GM12874 (cell line): ENCODE data around the gene CIRBP.

Experiments
- TF ChIP-seq, protein P1 (sequence below): IDR thresholded peaks from 2 replicates; pipeline ENCODE4 v1.5.1; 2011; ENCODE audit warnings: low read depth, mild to moderate bottlenecking, control low read depth, low read length, moderate library complexity; ENCODE audit not compliant: insufficient read depth

CIRBP gene

GRCh38 chr19:1322198-1322981, 53.3 kb downstream of the CIRBP start:
- TF ChIP-seq, protein P1, sequence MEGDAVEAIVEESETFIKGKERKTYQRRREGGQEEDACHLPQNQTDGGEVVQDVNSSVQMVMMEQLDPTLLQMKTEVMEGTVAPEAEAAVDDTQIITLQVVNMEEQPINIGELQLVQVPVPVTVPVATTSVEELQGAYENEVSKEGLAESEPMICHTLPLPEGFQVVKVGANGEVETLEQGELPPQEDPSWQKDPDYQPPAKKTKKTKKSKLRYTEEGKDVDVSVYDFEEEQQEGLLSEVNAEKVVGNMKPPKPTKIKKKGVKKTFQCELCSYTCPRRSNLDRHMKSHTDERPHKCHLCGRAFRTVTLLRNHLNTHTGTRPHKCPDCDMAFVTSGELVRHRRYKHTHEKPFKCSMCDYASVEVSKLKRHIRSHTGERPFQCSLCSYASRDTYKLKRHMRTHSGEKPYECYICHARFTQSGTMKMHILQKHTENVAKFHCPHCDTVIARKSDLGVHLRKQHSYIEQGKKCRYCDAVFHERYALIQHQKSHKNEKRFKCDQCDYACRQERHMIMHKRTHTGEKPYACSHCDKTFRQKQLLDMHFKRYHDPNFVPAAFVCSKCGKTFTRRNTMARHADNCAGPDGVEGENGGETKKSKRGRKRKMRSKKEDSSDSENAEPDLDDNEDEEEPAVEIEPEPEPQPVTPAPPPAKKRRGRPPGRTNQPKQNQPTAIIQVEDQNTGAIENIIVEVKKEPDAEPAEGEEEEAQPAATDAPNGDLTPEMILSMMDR, result no peak

DNA sequence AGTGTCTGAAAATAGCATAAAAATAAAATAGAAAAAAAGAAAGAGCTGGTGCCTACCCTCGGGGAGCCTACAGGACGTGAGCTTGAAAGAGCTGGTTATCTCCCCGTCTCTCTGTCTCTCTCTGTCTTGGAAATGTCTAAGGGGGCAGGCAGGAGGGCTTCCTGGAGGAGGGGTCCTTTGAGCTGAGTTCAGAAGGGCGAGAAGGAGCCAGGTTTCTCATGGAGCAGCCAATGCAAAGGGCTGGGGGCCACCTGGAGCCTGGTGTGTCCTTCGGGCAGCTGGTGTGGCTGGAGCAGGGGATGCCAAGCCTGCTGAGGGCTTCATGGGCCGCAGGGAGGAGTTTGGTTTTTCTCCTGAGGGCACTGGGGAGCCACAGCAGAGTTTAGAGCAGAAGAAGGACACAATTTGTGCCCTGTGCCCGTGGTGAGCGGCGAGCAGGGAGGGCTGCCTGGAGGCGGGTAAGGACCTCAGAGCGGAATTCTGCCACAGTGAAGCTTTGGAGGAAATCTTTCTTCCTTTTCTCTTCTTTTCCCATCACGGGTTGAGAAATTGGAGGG, 55.2 kb downstream of the CIRBP start:
- TF ChIP-seq, protein P1, result no peak
